ENCODE data around the gene CECR2.

CECR2 gene

DNA sequence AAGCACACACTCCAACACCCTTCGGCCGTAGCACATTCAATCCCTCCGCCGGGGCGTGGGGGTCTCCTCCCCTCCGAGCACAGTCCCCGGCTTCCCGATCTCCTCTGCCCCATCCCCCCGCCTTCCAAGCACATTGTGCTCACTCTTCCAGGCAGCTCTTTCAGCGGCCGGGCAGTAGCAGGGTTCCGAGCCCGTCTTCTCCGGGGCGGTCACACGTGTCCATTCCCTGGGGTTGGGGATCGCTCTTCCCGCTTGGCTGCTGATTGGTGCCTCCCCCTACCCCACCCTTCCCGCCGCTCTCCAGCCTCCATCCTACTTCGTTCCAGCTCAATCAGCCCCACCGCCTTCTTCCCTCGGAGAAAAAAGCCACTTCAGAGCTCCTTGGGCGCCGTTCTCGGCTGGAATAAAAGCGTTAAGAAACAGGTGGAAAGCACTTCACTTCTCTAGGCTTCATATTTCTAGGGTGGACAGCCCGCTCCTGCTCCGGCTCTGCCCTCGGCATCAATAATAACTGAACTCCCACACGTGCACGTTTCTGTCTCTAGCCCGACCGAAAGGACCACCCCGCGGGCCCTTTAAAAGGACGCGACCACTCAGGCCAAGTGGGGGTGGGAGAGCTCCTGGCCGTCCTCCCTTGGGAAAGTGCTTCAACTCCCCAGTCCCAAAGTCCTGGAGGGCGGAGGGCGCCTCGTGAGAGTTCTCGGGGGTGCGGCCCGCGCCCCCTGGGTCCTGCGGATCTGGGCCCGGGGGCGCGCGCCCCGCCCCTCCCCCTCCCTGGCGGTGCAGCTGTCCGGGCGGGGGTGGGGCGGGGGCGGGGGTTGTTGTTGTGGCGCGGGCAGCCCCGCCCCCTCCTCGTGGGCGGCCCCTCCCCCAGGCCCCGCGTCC is 464 bp upstream of the CECR2 start:
- no peak for DNase-seq

DNA sequence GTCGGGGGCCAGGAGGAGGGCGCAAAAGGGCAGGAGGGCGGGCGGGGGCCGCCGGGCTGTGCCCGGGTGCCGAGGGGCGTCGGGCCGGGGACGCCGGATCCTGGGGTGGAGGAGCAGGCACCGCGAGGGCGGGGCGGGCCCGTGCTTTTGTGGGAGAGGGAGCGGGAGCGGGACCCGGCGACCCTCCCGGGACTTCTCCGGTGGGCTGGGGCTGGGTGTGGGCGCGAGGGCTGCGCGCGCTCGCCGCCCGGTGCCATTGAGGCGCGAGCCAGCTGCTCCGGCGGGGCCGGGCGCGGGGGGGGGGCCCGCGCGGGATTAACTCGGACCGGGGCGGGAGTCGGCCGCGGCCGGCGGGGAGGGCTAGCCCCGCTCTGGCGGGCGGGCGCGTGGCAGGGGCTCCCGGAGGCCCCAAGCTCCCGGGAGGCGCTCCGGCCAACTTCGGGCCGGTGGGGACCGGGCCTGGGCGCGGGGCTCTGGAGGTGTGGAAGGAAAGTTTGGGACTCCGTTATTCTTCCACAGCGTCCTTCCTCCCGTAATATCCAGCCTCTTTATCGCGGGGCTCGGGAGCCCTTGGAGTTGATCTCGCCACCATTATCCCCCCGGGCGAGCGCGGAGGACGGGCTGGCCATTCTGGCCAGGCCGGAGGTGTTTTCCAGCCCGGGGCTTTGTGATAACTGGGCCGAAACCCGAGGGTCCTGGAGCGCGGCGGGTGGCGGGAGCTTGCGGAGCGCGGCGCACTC is 936 bp downstream of the CECR2 start:
- no peak for DNase-seq

DNA sequence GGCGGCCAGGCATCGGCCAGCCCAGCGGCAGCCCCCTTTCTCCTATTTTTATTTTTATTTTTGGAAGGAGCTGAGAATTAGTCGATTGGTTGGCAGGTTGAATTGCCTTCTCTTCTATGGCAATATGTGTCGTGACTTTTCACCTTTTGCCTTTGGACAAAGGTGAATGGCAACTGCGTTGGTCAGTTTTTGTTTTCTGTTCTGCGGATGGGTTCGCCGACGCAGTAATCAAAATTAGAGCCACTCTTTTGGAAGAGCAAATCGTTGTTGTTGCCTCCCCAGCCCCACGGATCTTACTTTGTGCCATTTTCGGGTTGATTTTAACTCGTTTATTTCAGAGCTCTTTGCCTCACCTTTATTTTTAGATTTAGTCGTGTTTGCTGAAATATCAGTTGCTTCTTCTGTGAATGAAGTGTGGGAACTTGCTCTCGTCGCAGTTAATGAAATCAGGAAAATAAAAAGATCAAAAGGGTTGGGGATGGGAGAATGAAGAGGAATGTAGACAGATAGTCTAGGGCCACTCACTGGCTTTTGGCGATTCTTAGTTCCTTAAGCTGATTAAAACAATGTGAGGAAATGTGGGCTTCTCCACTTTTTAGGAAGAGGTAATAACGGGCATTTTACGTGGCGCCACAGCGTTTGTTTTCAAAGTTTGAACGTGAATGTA is 1.6 kb downstream of the CECR2 start:
- DNase-seq = no peak

DNA sequence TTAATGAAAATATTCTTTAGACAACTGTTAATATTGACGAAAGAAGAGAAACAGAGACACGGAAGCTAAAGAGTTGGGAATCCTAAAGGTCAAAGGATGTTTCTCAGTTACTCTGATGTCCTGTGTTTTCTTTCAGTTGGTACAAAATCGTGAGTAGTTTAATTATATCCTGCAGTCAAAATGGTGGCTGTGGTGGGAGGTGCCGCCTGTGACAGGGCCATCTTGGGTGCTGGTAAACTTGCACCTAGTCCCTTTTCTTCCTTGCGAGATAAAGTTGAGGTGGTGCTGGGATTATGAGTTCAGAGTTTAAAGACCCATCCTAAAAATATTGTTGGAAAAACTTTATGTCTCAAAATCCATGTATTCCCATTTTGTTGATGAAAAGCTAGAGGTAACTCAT is 2.2 kb downstream of the CECR2 start:
- no peak for DNase-seq

DNA sequence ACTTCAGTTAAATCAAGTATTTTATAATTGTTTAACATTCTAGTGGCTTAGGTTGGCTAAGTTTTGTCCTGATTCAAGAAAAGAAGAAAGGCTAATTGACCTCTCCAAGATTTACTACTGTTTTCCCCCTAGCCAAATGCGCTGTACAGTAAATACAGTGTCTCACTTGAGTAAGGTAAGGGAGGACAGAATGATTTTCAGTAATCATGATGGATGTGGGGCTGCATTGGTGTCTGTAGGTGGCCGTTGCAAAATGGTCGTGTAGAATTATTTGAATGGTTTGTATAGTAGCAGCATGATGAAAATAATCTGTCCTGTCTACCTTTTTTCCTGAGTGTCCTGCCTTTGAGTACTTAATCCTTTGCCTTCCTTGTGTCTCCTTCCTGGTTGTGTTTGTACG is 4.6 kb downstream of the CECR2 start:
- no peak for DNase-seq

DNA sequence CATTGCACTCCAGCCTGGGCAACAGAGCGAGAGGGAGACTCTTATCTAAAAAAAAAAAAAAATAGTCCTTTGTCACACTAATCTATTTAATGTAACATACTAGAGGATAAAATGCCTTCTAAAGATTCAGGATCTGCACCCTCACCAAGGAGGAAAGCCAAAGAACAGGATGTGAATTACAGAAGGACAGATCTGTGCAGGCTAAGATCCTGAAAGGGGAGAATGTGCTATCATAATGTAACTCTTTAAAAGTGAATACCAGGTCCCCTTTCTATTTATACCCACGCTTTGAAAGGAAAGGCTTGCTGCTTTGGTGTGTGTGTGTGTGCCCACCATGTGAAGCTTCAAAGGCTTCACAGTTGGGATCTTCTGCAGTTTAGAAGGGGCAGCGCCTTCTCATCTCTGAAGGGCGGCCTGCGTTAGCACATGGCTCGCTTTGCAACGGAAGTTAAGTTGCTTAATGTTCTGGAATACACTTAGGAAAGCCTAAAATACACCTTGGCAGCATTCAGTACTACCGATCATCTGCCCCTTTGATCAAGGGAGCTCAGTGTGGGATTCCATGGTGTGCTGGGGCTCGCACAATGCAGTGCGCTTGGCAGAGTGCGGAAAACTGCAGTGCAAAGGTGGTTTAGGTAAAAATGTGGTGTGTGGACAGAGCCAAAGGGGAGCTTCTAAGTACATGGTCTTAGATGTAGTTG is 6.8 kb downstream of the CECR2 start:
- DNase-seq = no peak

DNA sequence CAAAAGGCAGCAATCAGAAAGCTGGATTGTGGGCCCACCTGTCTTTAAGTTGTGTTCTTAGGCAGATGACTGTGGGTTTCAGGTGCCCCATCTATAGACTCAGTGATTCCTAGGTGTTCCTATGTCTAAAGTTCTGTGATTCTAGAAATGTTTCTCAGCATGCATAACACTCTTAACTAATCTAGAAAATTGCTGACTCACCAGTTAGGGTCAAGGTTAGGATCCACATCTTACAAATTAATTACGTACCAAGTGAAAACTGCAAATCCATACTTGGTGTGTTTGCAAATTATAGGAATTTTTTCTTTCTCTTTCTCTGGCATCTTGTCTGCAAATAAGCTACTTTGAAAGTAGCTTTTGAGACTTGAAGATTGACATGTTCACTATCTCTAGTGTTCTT is 7.7 kb downstream of the CECR2 start:
- no peak for DNase-seq

DNA sequence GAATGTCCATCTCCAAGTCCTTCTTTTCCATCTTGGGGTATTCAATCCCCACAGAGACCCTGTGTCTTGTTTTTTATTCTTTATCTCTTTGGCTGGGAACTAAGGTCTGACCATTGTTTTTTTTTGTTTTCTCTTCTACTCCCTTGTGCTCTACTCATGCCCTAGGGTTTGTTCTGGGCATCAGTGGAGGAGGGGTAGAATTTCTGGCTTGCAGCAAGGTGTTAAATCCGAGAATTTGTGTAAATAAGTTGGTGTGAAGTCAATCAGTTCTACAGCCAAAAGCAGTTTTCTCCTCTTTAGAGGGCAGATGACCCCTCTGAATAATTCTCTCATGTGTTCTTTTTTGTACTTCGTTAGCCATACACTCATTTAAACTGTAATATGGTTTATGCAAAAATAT is 10.7 kb downstream of the CECR2 start:
- DNase-seq = no peak

DNA sequence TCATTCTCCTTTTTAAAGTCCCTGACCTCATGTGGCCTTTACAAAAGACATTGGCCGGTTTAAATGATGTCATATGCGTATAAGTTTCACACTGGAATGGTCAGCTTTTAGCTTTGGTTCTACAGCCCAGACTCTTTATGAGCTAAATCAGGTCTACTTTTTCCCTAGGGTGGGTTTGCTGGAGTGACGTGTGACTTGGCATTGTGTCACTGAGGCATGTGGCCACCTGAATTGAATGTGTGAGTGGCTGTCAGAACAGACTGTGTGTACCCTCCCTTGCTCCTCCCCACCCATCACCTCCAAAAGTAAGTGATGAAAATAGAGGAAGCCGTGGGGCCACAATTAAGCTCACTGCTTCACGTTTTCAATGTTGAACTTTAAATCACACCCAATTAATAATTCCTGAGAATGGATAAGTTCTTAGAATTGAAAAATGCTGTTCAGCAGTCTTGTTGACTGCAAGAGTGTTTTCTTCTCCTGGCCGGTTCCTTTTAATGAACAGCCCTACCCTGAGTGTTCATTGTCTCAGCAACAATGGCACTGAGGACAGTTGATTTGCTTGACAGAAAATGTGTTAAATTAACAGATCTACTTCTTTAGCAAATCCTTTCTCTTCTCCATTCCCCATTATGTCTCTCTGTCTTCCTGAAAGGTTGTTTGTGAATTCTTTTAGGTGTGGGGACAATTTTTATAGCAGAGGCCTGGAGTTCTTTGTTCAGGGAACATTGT is 11.3 kb downstream of the CECR2 start:
- no peak for DNase-seq

DNA sequence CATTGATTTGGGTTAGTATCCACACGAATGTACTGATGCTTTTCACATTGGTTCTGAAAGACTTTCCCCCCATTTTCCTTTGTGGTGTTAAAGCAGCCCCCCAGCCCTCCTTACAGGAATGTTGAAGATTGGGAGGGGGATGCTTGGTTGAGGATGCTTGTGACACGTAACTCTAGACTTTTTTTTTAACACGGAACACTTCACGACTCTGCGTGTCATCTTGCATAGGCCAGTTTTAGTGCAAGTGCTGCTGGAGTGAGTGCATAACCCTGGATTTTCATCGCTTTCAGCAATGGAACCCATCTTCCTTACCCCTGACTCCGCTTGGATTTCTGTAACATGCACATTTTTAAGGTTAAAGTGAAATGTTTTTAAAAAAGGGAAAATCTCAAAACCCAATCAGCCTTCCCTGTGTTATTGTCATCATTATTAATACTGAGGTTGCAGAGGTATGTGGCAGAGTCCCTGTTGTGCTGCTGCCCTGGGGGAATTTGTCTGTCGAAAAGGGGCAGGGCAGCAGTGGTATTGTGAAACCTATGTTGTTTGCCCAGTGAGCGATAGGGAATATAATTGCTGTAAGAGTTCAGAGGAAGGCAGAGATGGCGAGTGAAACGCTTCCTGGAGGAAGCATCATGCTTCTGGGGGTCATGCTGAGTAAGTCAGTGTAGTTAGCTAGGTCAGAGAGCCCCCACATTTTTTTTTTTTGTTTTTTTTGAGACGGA is 12.1 kb downstream of the CECR2 start:
- no peak for DNase-seq

DNA sequence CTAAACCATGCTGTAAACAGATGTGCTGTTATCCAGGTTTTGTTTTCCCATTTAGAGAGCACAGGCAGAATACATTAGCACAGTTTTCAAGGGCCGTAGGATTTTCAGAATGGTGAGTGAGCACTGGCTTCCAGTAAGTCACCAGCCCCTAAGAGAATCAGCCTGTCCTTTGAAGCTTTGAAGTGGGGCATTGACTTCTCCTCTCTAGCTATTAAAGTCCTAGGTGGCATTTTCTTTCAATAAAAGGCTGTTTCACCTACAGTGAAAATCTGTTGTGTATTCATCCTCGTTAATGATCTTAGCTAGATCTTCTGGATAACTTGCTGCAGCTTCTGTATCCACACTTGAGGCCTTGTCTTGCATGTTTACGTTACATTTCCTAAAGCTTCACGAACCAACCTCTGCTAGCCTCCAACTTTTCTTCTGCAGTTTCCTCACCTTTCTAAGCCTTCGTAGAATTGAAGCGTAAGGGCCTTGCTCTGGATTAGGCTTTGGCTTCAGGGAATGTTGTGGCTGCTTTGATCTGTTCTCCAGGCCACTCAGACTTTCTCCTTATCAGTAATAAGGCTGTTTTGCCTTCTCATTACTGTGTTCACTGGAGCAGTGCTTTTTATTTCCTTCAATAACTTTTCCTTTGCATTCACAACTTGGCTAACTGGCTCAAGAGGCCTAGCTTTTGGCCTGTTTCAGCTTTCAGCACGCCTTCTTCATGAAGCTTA is 15.5 kb downstream of the CECR2 start:
- DNase-seq = no peak

DNA sequence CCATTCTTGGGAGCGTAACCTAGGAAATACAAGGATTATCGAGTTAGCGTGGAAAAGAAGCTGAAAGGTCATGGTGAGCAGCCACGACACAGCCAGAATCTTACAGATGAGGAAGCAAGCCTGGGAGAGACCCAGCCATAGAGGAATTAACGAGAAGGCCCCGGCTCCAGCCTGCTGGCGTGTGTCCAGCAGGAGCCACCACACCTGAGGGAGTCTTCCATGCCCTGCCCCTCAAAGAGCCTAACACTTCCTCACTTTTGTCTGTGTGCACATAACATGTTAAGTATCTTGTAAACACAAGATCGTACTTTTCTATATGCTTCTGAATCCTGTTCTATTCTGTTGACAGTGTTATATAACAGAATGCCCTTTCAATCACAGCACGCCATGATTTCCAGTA is 18.1 kb downstream of the CECR2 start:
- no peak for DNase-seq

DNA sequence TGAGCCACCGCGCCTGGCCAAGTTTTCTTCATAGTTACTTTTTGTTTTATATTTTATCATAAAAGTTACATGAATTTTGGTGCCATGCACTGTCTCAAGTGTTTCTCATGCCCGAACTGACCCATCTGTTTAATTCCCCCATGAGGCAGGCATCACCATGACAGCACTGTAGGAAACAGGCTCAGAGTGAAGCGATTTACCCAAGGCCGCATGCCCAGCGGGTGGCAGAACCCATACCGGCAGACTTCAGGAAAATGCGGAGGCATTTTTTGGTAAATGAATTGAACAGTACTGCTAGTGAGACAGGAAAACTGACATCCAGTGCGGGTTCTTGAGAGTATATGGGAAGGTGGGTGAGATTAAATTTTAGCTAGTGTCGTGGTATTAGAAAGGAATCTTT is 19.0 kb downstream of the CECR2 start:
- DNase-seq = no peak

DNA sequence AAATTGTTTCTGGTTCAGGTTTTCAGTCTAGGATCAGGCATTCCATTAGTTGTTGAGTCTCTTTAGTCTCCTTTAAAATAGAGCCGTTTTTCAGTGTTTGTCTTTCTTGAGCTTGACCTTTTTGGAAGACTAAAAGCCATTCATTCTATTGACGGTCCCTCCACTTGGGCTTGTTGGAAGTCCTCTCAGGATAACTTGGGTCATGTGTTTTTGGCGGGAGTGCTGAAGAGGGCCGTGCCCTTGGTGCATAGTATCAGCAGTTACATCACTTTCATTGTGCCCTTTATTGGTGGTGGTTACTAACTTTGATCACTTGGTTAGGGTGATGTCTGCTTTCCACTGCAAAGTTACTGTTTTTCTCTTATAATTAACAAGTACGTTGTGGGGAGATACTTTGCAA is 20.8 kb downstream of the CECR2 start:
- DNase-seq = no peak

DNA sequence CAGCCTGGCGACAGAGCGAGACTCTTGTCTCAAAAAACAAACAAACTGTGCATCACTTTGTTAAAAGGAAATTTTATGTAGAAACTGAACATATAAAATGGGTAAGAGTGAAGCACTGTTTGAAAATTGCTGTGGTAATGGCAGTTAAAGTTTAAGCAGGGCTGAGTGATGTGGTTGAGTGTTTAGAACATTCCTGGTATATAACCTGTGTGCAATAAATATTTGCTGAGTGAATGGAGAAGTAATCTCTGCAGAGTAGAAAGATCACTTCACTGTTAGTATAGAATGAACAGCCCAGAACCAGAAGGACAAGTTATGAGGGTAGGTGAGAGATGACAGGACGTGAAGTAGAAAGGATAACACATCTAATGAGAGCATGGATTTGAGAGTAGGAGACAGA is 27.3 kb downstream of the CECR2 start:
- no peak for DNase-seq

DNA sequence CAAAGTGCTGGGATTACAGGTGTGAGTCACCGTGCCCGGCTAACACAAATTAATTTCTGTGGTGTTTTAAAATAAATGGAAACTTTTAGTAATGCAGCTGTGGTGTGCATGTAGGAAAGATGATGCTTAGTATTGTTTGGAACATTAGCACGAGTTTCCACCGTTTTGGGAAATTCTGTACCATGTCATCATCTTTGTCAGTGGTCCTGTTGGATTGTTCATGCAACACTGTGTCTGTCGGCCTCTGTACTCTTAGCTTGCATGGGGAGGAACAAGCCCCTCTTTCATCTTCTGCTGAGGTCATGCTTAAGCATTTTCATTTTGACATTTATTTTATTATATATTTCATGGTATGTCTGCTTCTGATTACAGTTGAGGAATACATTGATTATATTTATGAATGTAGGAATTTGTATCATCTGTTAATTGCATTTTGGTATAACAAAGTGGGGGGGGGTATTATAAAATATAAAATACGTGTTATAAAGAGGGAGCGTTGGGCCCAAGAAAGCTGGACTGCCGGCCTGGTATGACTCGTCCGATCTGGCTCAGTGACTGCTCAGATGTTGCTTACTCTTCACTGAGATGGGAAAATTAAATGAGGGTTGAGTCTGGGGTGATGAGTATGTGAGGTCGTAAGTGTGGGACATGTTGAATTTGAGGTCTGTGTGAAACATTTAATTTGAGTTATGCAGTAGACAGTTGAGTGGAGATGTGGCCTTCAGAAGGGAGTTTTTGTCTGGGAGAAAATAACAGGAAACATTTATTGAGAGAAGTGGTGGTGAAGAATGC is 28.7 kb downstream of the CECR2 start:
- DNase-seq = no peak

DNA sequence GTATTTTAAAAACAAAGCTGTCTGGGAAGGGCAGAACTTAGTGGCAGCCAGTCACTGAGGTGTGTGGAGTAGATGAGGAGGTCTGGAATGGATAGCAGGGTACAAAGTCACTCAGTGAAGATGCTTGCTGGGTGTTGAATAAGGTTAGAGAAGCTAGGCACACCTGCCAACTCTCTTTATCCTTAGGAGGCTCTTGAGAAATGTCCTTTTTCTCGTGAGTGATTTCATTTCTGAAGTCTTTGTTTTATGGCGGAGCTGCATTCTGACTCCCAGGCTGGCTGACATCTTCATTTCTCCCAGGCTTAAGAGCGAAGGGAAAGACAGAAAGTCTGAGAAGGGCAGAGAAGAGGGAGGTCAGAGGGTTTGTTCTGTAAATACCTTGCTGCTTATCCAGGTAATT is 31.0 kb downstream of the CECR2 start:
- DNase-seq = no peak

DNA sequence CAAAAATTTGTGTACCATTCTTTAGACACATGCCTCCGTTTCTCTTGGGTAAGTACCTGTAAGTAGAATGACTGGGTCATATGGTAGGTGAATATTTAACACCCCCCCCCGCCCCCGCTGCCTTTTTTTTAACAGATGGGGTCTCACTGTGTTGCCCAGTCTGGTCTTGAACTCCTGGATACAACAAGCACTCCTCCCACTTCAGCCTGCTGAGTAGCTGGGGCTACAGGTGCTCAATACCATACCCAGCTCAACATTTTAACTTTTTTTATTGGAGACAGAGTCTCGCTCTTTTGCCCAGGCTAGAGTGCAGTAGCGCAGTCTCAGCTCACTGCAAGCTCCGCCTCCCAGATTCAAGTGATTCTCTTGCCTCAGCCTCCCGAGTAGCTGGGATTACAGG is 32.5 kb downstream of the CECR2 start:
- DNase-seq = no peak

DNA sequence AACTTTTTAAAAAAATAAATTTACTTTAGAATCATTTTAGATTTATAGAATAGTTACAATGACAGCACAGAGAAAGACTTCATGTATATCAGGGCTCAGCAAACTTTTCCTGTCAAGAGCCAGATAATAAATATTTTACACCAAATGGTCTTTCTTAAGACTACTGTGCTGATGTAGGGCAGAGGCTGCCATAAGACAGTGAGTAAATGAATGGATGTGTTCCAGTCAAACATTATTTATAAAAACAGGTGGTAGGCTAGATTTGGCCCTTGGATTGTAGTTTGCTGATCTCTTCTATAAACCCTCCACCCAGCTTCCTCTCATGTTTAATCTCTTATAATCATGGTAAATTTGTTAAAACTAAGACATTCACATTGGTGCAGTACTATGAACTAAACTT is 33.0 kb downstream of the CECR2 start:
- no peak for DNase-seq

DNA sequence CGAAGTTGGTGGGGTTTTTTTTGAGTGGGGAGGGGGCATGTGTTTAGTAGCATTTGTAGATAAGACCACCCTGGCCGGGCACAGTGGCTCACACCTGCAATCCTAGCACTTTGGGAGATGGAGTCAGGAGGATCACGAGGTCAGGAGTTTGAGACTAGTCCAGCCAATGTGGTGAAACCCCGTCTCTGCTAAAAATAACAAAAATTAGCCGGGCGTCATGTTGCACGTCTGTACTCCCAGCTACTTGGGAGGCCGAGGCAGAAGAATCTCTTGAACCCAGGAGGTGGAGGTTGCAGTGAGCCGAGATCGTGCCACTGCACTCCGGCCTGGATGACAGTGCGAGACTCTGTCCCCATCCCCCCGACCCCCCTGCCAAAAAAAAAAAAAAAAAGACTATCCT is 34.6 kb downstream of the CECR2 start:
- no peak for DNase-seq
